Adrenal gland (tissue), 5 donors: ENCODE measurements around the gene MAGEB1.

Source experiments
- POLR2A ChIP-seq, 2 donors: fragments of 450-650 bp; IDR thresholded peaks; one replicate each; pipeline ENCODE4 v1.6.1; 2017; ENCODE audit warnings: antibody characterized with exemption in 2 of 2, mild to moderate bottlenecking in 2 of 2, moderate library complexity in 1 of 2
- TF ChIP-seq, protein P1 (sequence below), 6 experiments: fragments of 450-650 bp in 4 of 6; fragments of 200-600 bp in 2 of 6; sonication (generic) in 1 of 6; IDR thresholded peaks; 1 replicate in 5 of 6; 2 replicates in 1 of 6; pipeline versions ENCODE4 v1.5.1 to v1.8.0; 2016 to 2021; ENCODE audit warnings: antibody characterized with exemption in 6 of 6, mild to moderate bottlenecking in 2 of 6, moderate library complexity in 1 of 6
- donor health status: DM: no; HTN: no; CAD: no.

DNA sequence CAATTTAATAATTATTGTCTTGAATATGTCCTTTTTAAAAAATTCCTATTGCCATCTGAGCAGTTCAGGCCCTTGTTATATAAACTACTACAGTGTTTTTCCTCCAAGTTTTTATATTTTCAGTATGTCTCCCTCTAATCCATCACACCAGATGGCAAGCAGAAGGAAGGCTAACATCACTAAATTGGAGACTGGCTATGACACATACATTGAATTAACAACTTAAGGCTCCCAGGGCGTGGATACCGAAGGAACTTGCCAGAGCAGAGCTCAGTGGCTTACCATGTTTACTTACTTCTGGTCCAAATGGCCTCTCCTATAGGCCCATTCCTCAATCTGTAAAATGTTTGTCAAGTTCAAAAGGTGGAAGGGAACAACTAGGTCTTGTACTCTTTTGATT is 13.0 kb downstream of the MAGEB1 start:
- TF ChIP-seq, protein P1, sequence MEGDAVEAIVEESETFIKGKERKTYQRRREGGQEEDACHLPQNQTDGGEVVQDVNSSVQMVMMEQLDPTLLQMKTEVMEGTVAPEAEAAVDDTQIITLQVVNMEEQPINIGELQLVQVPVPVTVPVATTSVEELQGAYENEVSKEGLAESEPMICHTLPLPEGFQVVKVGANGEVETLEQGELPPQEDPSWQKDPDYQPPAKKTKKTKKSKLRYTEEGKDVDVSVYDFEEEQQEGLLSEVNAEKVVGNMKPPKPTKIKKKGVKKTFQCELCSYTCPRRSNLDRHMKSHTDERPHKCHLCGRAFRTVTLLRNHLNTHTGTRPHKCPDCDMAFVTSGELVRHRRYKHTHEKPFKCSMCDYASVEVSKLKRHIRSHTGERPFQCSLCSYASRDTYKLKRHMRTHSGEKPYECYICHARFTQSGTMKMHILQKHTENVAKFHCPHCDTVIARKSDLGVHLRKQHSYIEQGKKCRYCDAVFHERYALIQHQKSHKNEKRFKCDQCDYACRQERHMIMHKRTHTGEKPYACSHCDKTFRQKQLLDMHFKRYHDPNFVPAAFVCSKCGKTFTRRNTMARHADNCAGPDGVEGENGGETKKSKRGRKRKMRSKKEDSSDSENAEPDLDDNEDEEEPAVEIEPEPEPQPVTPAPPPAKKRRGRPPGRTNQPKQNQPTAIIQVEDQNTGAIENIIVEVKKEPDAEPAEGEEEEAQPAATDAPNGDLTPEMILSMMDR (IDR thresholded peaks at IDR 0.05): no peak
- TF ChIP-seq POLR2A (IDR thresholded peaks at IDR 0.05): no peak
